ENCODE data around the gene PKN1. TPM values are rescaled to one million over a fixed set of nuclear protein-coding genes. Genes with fewer than 3 reads are reported as not detected.

The PKN1 gene
- total RNA-seq, 2 donors from 2014 or later: 103 to 141 TPM

- peaks cover 54% of the 10 kb centered on the region for H3K36me3 ChIP-seq (ENCODE audit: control insufficient read depth, insufficient read depth, low read length)
- 96% methylated on average over 35 to 38 of the region's 38 CpGs for WGBS, 2 experiments (ENCODE audit: insufficient coverage in 1 of 2, insufficient read length in 1 of 2)
- DNase-seq: no peak
- no peaks in the 10 kb centered on the region for H3K4me1 ChIP-seq (ENCODE audit: control insufficient read depth, insufficient read depth, low read length)
- Mint-ChIP-seq H3K36me3 (ENCODE audit: low read depth) (peaks cover 50% of the 10 kb centered on the region), H3K27ac (no peak overlapping the region), H3K9me3 (no peaks in the 10 kb centered on the region), H3K27me3 (ENCODE audit: insufficient read depth) (no peaks in the 10 kb centered on the region), H3K4me3 (no peak overlapping the region), H3K4me1 (peaks cover 3% of the 10 kb centered on the region)
- H3K27ac ChIP-seq (ENCODE audit: low read depth, low read length): no peak overlapping the region
- H3K9ac ChIP-seq (ENCODE audit: extremely low read depth, low read length, poor library complexity, severe bottlenecking): no peak overlapping the region
- no peaks in the 10 kb centered on the region for H3K9me3 ChIP-seq (ENCODE audit: control insufficient read depth, low read length)
- no peaks in the 10 kb centered on the region for H3K27me3 ChIP-seq (ENCODE audit: control insufficient read depth, insufficient read depth, low read length, poor library complexity, severe bottlenecking)
- no peak for TF ChIP-seq CTCF (conservative IDR thresholded peaks at IDR 0.05)
- H3K4me3 ChIP-seq (ENCODE audit: low read length): no peak overlapping the region
These were observed 23.7 kb upstream of the PKN1 start for GRCh38 chr19:14409146-14410023.

- H3K36me3 ChIP-seq (ENCODE audit: control insufficient read depth, insufficient read depth, low read length): peaks cover 54% of the 10 kb centered on the region
- no peak for TF ChIP-seq CTCF (conservative IDR thresholded peaks at IDR 0.05)
- no peak overlapping the region for H3K9ac ChIP-seq (ENCODE audit: extremely low read depth, low read length, poor library complexity, severe bottlenecking)
- Mint-ChIP-seq H3K27me3 (ENCODE audit: insufficient read depth) (no peaks in the 10 kb centered on the region), H3K9me3 (no peaks in the 10 kb centered on the region), H3K36me3 (ENCODE audit: low read depth) (peaks cover 54% of the 10 kb centered on the region), H3K4me3 (no peak overlapping the region), H3K27ac (no peak overlapping the region), H3K4me1 (peaks cover 3% of the 10 kb centered on the region)
- no peaks in the 10 kb centered on the region for H3K4me1 ChIP-seq (ENCODE audit: control insufficient read depth, insufficient read depth, low read length)
- no peak overlapping the region for H3K27ac ChIP-seq (ENCODE audit: low read depth, low read length)
- H3K9me3 ChIP-seq (ENCODE audit: control insufficient read depth, low read length): no peaks in the 10 kb centered on the region
- H3K4me3 ChIP-seq (ENCODE audit: low read length): no peak overlapping the region
- no peak for DNase-seq
- no peaks in the 10 kb centered on the region for H3K27me3 ChIP-seq (ENCODE audit: control insufficient read depth, insufficient read depth, low read length, poor library complexity, severe bottlenecking)
- WGBS, 2 experiments (ENCODE audit: insufficient coverage in 1 of 2, insufficient read length in 1 of 2): 95 to 98% methylated on average over 31 to 44 of the region's 44 CpGs
These were observed 22.7 kb upstream of the PKN1 start for GRCh38 chr19:14410091-14411051.

- no peak overlapping the region for H3K27ac ChIP-seq (ENCODE audit: low read depth, low read length)
- no peak for TF ChIP-seq CTCF (conservative IDR thresholded peaks at IDR 0.05)
- Mint-ChIP-seq H3K9me3 (no peaks in the 10 kb centered on the region), H3K4me1 (peaks cover 3% of the 10 kb centered on the region), H3K4me3 (no peak overlapping the region), H3K27ac (no peak overlapping the region), H3K36me3 (ENCODE audit: low read depth) (peaks cover 61% of the 10 kb centered on the region), H3K27me3 (ENCODE audit: insufficient read depth) (no peaks in the 10 kb centered on the region)
- WGBS, 2 experiments (ENCODE audit: insufficient coverage in 1 of 2, insufficient read length in 1 of 2): 95 to 97% methylated on average over 11 to 19 of the region's 19 CpGs
- H3K9ac ChIP-seq (ENCODE audit: extremely low read depth, low read length, poor library complexity, severe bottlenecking): no peak overlapping the region
- no peaks in the 10 kb centered on the region for H3K27me3 ChIP-seq (ENCODE audit: control insufficient read depth, insufficient read depth, low read length, poor library complexity, severe bottlenecking)
- H3K4me3 ChIP-seq (ENCODE audit: low read length): no peak overlapping the region
- H3K9me3 ChIP-seq (ENCODE audit: control insufficient read depth, low read length): no peaks in the 10 kb centered on the region
- H3K36me3 ChIP-seq (ENCODE audit: control insufficient read depth, insufficient read depth, low read length): peaks cover 63% of the 10 kb centered on the region
- no peak for DNase-seq
- H3K4me1 ChIP-seq (ENCODE audit: control insufficient read depth, insufficient read depth, low read length): no peaks in the 10 kb centered on the region
These were observed 21.8 kb upstream of the PKN1 start for GRCh38 chr19:14411161-14411937.
